Gastrocnemius medialis (tissue), 4 donors: ENCODE measurements around the gene VIPAS39.

ENCODE experiments used
- CTCF ChIP-seq, 5 experiments: fragments of 450-650 bp in 3 of 5; fragments of 200-600 bp in 2 of 5; sonication (generic) in 2 of 5; IDR thresholded peaks in 4 of 5; conservative IDR thresholded peaks in 1 of 5; 1 replicate in 4 of 5; 2 replicates in 1 of 5; pipeline ENCODE4 v1.5.1; 2016 to 2019; ENCODE audit warnings: antibody characterized with exemption in 5 of 5, mild to moderate bottlenecking in 3 of 5, moderate library complexity in 3 of 5
- POLR2A ChIP-seq, 2 donors: fragments of 450-650 bp; IDR thresholded peaks; one replicate each; pipeline ENCODE4 v1.6.1; 2017; ENCODE audit warnings: antibody characterized with exemption in 2 of 2, mild to moderate bottlenecking in 2 of 2, moderate library complexity in 2 of 2

GRCh38 chr14:77406086-77406485, 51.3 kb downstream of the VIPAS39 start:
- TF ChIP-seq CTCF (IDR thresholded peaks at IDR 0.05 in 4 of 5, conservative IDR thresholded peaks at IDR 0.05 in 1 of 5) = no peak
- no peak for TF ChIP-seq POLR2A (IDR thresholded peaks at IDR 0.05)
